Left ventricle myocardium inferior (tissue), 1 donor: ENCODE data around the gene CYLC1. TPM values are rescaled to one million over a fixed set of nuclear protein-coding genes. Genes with fewer than 3 reads are reported as not detected.

ENCODE experiments used
- DNase-seq: peaks from one replicate; pipeline ENCODE4 v3.0.0-alpha.2; 2020
- H3K27ac ChIP-seq: fragments of 200-600 bp; replicated peaks from 2 replicates; pipeline ENCODE4 v1.8.0; 2021
- H3K27me3 ChIP-seq: fragments of 200-600 bp; 2 replicates; pipeline ENCODE4 v1.8.0; 2021; ENCODE audit warnings: low read depth
- H3K36me3 ChIP-seq: fragments of 200-600 bp; 2 replicates; pipeline ENCODE4 v1.8.0; 2021
- H3K4me1 ChIP-seq: fragments of 200-600 bp; 2 replicates; pipeline ENCODE4 v1.8.0; 2021
- H3K4me3 ChIP-seq: fragments of 200-600 bp; 2 replicates; pipeline ENCODE4 v1.8.0; 2021; ENCODE audit warnings: mild to moderate bottlenecking, moderate library complexity
- H3K9me3 ChIP-seq: fragments of 200-600 bp; replicated peaks from 2 replicates; pipeline ENCODE4 v1.8.0; 2021
- intact Hi-C: fragments of 100-400 bp; cut with micrococcal nuclease; formaldehyde crosslinking; loops from one replicate; pipeline ENCODE4 v1.11.0; 2022
- long read RNA-seq: library from polyadenylated mRNA; unstranded; transcript quantifications from one replicate; pipeline ENCODE4 v2.0.0, GENCODE V29; 2021
- total RNA-seq: library from RNA; stranded (reverse); fragmentation: NEBNext Ultra II Directional; extraction: Animal tissue kit (Norgen Biotek cat#: 25700); gene quantifications from one replicate; pipeline ENCODE4 v1.2.1, GENCODE V29; 2021
- TF ChIP-seq, protein P1 (sequence below): fragments of 200-600 bp; IDR thresholded peaks from 2 replicates; pipeline ENCODE4 v1.8.0; 2021; ENCODE audit warnings: antibody characterized with exemption, mild to moderate bottlenecking, borderline replicate concordance
- donor health status: DM: no; HTN: yes; CAD: no; lungs with severe emphysema.

Gene CYLC1
- not detected for total RNA-seq
- long read RNA-seq = 0 reads

DNA sequence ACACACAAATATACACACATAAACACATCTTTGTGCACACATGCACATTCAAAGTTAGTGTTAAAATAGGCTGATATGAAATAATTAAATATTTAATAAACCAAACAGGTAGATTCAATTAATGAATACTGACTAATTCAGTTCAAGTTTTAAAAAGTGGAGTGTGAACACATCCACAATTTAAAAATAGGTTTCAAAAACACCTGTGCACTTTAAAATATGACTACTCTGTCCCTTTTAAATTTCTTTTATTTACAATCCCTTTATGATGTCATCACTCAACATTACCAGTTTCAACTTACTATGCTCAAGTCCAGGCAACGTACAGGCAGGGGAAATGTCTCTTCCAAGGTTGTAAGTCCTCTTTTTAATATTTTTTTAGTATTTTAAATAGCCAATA lies at the start of gene CYLC1:
TSS of gene CYLC1 (plus strand) at position 301 of the 400 bp plus-strand sequence. CDS start at position 338, 37 bp downstream.
- no peak for DNase-seq
- Histone ChIP-seq H3K36me3 (no peaks in the 10 kb centered on the region), H3K4me1 (no peaks in the 10 kb centered on the region), H3K27me3 (no peaks in the 10 kb centered on the region), H3K9me3 (no peaks in the 10 kb centered on the region), H3K27ac (no peak within 1 kb of the TSS), H3K4me3 (no peak within 1 kb of the TSS)
- intact Hi-C loops = no loop called here
- TF ChIP-seq, protein P1, sequence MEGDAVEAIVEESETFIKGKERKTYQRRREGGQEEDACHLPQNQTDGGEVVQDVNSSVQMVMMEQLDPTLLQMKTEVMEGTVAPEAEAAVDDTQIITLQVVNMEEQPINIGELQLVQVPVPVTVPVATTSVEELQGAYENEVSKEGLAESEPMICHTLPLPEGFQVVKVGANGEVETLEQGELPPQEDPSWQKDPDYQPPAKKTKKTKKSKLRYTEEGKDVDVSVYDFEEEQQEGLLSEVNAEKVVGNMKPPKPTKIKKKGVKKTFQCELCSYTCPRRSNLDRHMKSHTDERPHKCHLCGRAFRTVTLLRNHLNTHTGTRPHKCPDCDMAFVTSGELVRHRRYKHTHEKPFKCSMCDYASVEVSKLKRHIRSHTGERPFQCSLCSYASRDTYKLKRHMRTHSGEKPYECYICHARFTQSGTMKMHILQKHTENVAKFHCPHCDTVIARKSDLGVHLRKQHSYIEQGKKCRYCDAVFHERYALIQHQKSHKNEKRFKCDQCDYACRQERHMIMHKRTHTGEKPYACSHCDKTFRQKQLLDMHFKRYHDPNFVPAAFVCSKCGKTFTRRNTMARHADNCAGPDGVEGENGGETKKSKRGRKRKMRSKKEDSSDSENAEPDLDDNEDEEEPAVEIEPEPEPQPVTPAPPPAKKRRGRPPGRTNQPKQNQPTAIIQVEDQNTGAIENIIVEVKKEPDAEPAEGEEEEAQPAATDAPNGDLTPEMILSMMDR = no peak

DNA sequence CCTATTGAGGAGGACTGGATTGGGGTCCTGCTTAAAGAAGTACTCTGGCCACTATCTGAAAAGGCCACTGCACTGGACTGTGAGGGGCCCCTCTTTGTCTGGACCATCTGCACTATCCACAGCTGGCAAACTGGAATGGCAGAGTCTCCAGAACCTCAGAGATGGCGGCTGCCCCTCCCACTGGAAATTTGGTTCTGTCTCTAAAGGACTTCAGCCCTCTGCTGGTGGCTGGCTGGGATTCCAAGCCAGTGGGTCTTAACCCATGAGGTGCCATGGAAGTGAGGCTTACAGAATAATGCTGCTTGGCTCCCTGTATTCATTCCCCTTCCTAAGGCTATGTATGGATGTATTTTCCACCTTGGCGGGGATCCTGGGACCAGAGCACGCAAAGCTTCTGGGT lies 41.6 kb upstream of the CYLC1 start:
- no peak overlapping the region for H3K27ac ChIP-seq
- no peaks in the 10 kb centered on the region for H3K36me3 ChIP-seq
- H3K4me3 ChIP-seq = no peak overlapping the region
- peaks cover 7% of the 10 kb centered on the region for H3K9me3 ChIP-seq
- no peaks in the 10 kb centered on the region for H3K4me1 ChIP-seq
- TF ChIP-seq, protein P1 = no peak
- intact Hi-C loops = no loop called here
- no peaks in the 10 kb centered on the region for H3K27me3 ChIP-seq
- no peak for DNase-seq

GRCh38 chrX:83829874-83830273 lies 31.1 kb upstream of the CYLC1 start:
- Histone ChIP-seq H3K4me3 (no peak overlapping the region), H3K27ac (no peak overlapping the region), H3K36me3 (no peaks in the 10 kb centered on the region), H3K4me1 (no peaks in the 10 kb centered on the region), H3K9me3 (no peaks in the 10 kb centered on the region), H3K27me3 (no peaks in the 10 kb centered on the region)
- intact Hi-C loops = no loop called here
- DNase-seq = no peak
- TF ChIP-seq, protein P1 = no peak

DNA sequence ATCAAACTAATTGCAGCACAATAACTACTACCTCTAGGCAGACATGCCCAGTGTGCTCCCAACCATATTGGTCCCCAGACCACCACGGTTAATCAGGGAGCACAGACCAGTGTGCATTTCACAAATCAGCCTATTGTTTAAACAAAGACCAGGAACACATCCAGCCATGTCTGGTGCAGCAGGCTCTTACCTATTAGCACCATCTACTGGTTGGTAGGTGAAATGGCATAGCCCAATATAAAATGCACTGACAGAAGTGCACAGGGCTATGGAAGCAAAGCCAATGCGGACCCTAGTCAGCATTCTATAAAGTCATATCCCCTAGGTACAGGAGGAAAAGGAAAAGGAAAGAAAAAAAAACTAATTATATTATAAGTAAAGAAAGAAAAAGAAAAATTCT lies 15.5 kb upstream of the CYLC1 start:
- no peak overlapping the region for H3K4me3 ChIP-seq

GRCh38 chrX:83847339-83847738 lies 13.6 kb upstream of the CYLC1 start:
- DNase-seq = no peak
- intact Hi-C loops = no loop called here
- no peaks in the 10 kb centered on the region for H3K27me3 ChIP-seq
- no peak overlapping the region for H3K27ac ChIP-seq
- H3K4me3 ChIP-seq = no peak overlapping the region
- no peaks in the 10 kb centered on the region for H3K36me3 ChIP-seq
- no peaks in the 10 kb centered on the region for H3K4me1 ChIP-seq
- H3K9me3 ChIP-seq = no peaks in the 10 kb centered on the region
- TF ChIP-seq, protein P1 = no peak

More for the DNA sequence above, 15.5 kb upstream of the CYLC1 start:
- TF ChIP-seq, protein P1 = peak; percentile 56
- DNase-seq = no peak
- Histone ChIP-seq H3K27me3 (no peaks in the 10 kb centered on the region), H3K27ac (no peak overlapping the region), H3K9me3 (no peaks in the 10 kb centered on the region), H3K36me3 (no peaks in the 10 kb centered on the region), H3K4me1 (no peaks in the 10 kb centered on the region)
- intact Hi-C loops = no loop called here

DNA sequence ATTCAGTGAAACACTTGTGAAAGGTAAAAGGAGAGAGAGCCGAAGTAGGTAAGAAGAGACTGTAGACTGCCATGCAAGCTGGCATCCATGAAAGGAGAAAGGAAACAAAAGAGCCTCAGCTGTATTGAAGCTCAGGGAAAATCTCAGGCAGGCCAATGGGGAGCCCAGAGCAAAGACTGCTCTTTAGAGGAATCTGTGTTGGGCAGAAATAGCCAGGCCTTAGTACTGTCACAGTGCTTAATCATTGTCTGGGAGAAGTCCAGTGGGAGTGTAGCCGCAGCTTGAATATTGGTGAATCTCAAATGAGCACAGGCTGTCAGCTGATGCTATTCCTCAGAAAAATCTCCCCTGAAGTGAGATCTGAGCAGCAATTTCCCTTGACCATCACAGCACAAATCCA lies 27.6 kb downstream of the CYLC1 start:
- Histone ChIP-seq H3K27ac (no peak overlapping the region), H3K4me1 (no peaks in the 10 kb centered on the region), H3K4me3 (no peak overlapping the region), H3K36me3 (no peaks in the 10 kb centered on the region), H3K27me3 (no peaks in the 10 kb centered on the region), H3K9me3 (no peaks in the 10 kb centered on the region)
- DNase-seq = no peak
- TF ChIP-seq, protein P1 = no peak
- intact Hi-C loops = no loop called here
